Mucosa of rectum (tissue), 2 donors: Measurements from ENCODE around the gene CYP17A1.

ENCODE experiments used
- H3K27ac ChIP-seq, 2 donors: one replicate each; pipeline ENCODE4 v1.7.0; 2013; ENCODE audit warnings: inconsistent platforms in 2 of 2, low read depth in 2 of 2, low read length in 2 of 2
- H3K27me3 ChIP-seq, 2 donors: one replicate each; pipeline ENCODE4 v1.7.0; 2013; ENCODE audit warnings: low read length in 2 of 2; ENCODE audit not compliant: control insufficient read depth in 2 of 2, insufficient read depth in 2 of 2
- H3K36me3 ChIP-seq, 2 donors: one replicate each; pipeline ENCODE4 v1.7.0; 2013; ENCODE audit warnings: low read length in 2 of 2; ENCODE audit not compliant: control insufficient read depth in 2 of 2, insufficient read depth in 2 of 2
- H3K4me1 ChIP-seq, 2 donors: one replicate each; pipeline ENCODE4 v1.7.0; 2013; ENCODE audit warnings: low read length in 2 of 2, mild to moderate bottlenecking in 1 of 2; ENCODE audit not compliant: control insufficient read depth in 2 of 2, insufficient read depth in 2 of 2
- H3K4me3 ChIP-seq, 2 donors: one replicate each; pipeline ENCODE4 v1.7.0; 2013; ENCODE audit warnings: low read length in 2 of 2
- H3K9ac ChIP-seq, 2 donors: one replicate each; pipeline ENCODE4 v1.7.0; 2013; ENCODE audit warnings: low read length in 2 of 2, low read depth in 1 of 2, mild to moderate bottlenecking in 1 of 2
- H3K9me3 ChIP-seq, 2 donors: one replicate each; pipeline ENCODE4 v1.7.0; 2013; ENCODE audit warnings: low read length in 2 of 2; ENCODE audit not compliant: control insufficient read depth in 2 of 2
- donor health status: healthy.
- donor health status: Normal muscosa, but diverticular disease.

The CYP17A1 gene

GRCh38 chr10:102819054-102819453, 18.2 kb downstream of the CYP17A1 start:
- H3K9ac ChIP-seq: no peak overlapping the region
- peaks cover 5 to 13% of the 10 kb centered on the region in 2 donors for H3K36me3 ChIP-seq
- peaks cover 11 to 16% of the 10 kb centered on the region in 2 donors for H3K4me1 ChIP-seq
- no peak overlapping the region for H3K4me3 ChIP-seq
- no peaks in the 10 kb centered on the region for H3K9me3 ChIP-seq
- H3K27me3 ChIP-seq: no peaks in the 10 kb centered on the region
- no peak overlapping the region for H3K27ac ChIP-seq

- H3K4me1 ChIP-seq: peaks cover 18 to 21% of the 10 kb centered on the region in 2 donors
Measured at GRCh38 chr10:102817175-102817574, 20.0 kb downstream of the CYP17A1 start.

GRCh38 chr10:102815790-102816549, 21.2 kb downstream of the CYP17A1 start:
- Histone ChIP-seq H3K9ac (peak overlapping the region; percentile 17 to 49), H3K4me1 (peaks cover 18 to 21% of the 10 kb centered on the region in 2 donors), H3K4me3 (no peak overlapping the region), H3K9me3 (no peaks in the 10 kb centered on the region), H3K27ac (peak overlapping the region; percentile 67 to 79), H3K36me3 (peaks cover 36 to 43% of the 10 kb centered on the region in 2 donors), H3K27me3 (no peaks in the 10 kb centered on the region)

More at GRCh38 chr10:102817175-102817574, 20.0 kb downstream of the CYP17A1 start:
- Histone ChIP-seq H3K9ac (no peak overlapping the region), H3K27me3 (no peaks in the 10 kb centered on the region), H3K36me3 (peaks cover 24 to 32% of the 10 kb centered on the region in 2 donors), H3K27ac (no peak overlapping the region), H3K9me3 (no peaks in the 10 kb centered on the region), H3K4me3 (no peak overlapping the region)

GRCh38 chr10:102814873-102815661, 22.1 kb downstream of the CYP17A1 start:
- peak overlapping the region; percentile 67 to 79 for H3K27ac ChIP-seq

GRCh38 chr10:102814453-102814871, 22.8 kb downstream of the CYP17A1 start:
- peak overlapping the region; percentile 14 to 41 for H3K27ac ChIP-seq

More at GRCh38 chr10:102814873-102815661, 22.1 kb downstream of the CYP17A1 start:
- Histone ChIP-seq H3K4me3 (no peak overlapping the region), H3K9ac (peak overlapping the region in 1 of 2 donors; percentile 49), H3K4me1 (peaks cover 18 to 21% of the 10 kb centered on the region in 2 donors), H3K9me3 (no peaks in the 10 kb centered on the region), H3K27me3 (no peaks in the 10 kb centered on the region), H3K36me3 (peaks cover 38 to 46% of the 10 kb centered on the region in 2 donors)

GRCh38 chr10:102813734-102814452, 23.3 kb downstream of the CYP17A1 start:
- no peak overlapping the region for H3K4me3 ChIP-seq
- peak overlapping the region; percentile 37 to 41 for H3K27ac ChIP-seq
- H3K9ac ChIP-seq: peak overlapping the region in 1 of 2 donors; percentile 18
- H3K4me1 ChIP-seq: peaks cover 18 to 21% of the 10 kb centered on the region in 2 donors
- H3K36me3 ChIP-seq: peaks cover 44 to 53% of the 10 kb centered on the region in 2 donors
- no peaks in the 10 kb centered on the region for H3K9me3 ChIP-seq
- H3K27me3 ChIP-seq: no peaks in the 10 kb centered on the region

More at GRCh38 chr10:102814453-102814871, 22.8 kb downstream of the CYP17A1 start:
- no peak overlapping the region for H3K4me3 ChIP-seq
- peaks cover 44 to 52% of the 10 kb centered on the region in 2 donors for H3K36me3 ChIP-seq
- H3K9me3 ChIP-seq: no peaks in the 10 kb centered on the region
- no peaks in the 10 kb centered on the region for H3K27me3 ChIP-seq
- H3K4me1 ChIP-seq: peaks cover 18 to 21% of the 10 kb centered on the region in 2 donors
- no peak overlapping the region for H3K9ac ChIP-seq

GRCh38 chr10:102813017-102813541, 24.1 kb downstream of the CYP17A1 start:
- Histone ChIP-seq H3K4me1 (peaks cover 18 to 21% of the 10 kb centered on the region in 2 donors), H3K27ac (no peak overlapping the region), H3K4me3 (no peak overlapping the region), H3K36me3 (peaks cover 44 to 53% of the 10 kb centered on the region in 2 donors), H3K9me3 (no peaks in the 10 kb centered on the region), H3K27me3 (no peaks in the 10 kb centered on the region), H3K9ac (no peak overlapping the region)

- no peak overlapping the region for H3K9ac ChIP-seq
- H3K4me1 ChIP-seq: peaks cover 18 to 21% of the 10 kb centered on the region in 2 donors
- H3K36me3 ChIP-seq: peaks cover 44 to 53% of the 10 kb centered on the region in 2 donors
- H3K9me3 ChIP-seq: no peaks in the 10 kb centered on the region
- H3K27ac ChIP-seq: peak overlapping the region in 1 of 2 donors; percentile 10
- H3K27me3 ChIP-seq: no peaks in the 10 kb centered on the region
- H3K4me3 ChIP-seq: no peak overlapping the region
Measured at GRCh38 chr10:102812231-102812876, 24.9 kb downstream of the CYP17A1 start.

GRCh38 chr10:102811346-102811745, 25.9 kb downstream of the CYP17A1 start:
- Histone ChIP-seq H3K4me3 (no peak overlapping the region), H3K4me1 (peaks cover 18% of the 10 kb centered on the region in 2 donors), H3K9ac (no peak overlapping the region), H3K36me3 (peaks cover 44 to 53% of the 10 kb centered on the region in 2 donors), H3K27ac (no peak overlapping the region), H3K27me3 (no peaks in the 10 kb centered on the region), H3K9me3 (no peaks in the 10 kb centered on the region)
